Ovary (tissue), 9 donors: ENCODE results near the gene TMEM117. TPM values are rescaled to one million over a fixed set of nuclear protein-coding genes. Genes with fewer than 3 reads are reported as not detected.

Experiments
- DNase-seq, 5 donors: peaks; one replicate each; pipeline ENCODE4 v3.0.0-alpha.2; 2019 to 2020
- H3K27ac ChIP-seq, 2 donors: fragments of 200-600 bp; one replicate each; pipeline versions ENCODE4 v1.5.1 to v1.8.0; 2019 to 2022
- H3K27me3 ChIP-seq: fragments of 200-600 bp; one replicate; pipeline ENCODE4 v1.8.0; 2022
- H3K36me3 ChIP-seq: fragments of 200-600 bp; sonication (generic); one replicate; pipeline ENCODE4 v1.5.1; 2019
- H3K4me1 ChIP-seq: one replicate; pipeline ENCODE4 v1.8.1; 2013; ENCODE audit warnings: mild to moderate bottlenecking, moderate library complexity; ENCODE audit not compliant: insufficient read depth
- H3K4me3 ChIP-seq: fragments of 200-600 bp; sonication (generic); one replicate; pipeline ENCODE4 v1.5.1; 2017
- H3K9me3 ChIP-seq, 2 donors: fragments of 200-600 bp in 1 of 2; sonication (generic) in 1 of 2; one replicate each; pipeline versions ENCODE4 v1.5.1 to v1.8.1; 2013 to 2019; ENCODE audit warnings: mild to moderate bottlenecking in 1 of 2, moderate library complexity in 1 of 2
- CTCF ChIP-seq, 3 donors: fragments of 450-650 bp in 2 of 3; fragments of 200-600 bp in 1 of 3; IDR thresholded peaks; one replicate each; pipeline versions ENCODE4 v1.5.1 to v1.8.0; 2016 to 2022; ENCODE audit warnings: antibody characterized with exemption in 3 of 3, mild to moderate bottlenecking in 1 of 3
- EP300 ChIP-seq: sonication (generic); formaldehyde crosslinking; IDR thresholded peaks from one replicate; pipeline ENCODE4 v1.6.1; 2017; ENCODE audit warnings: antibody characterized with exemption
- POLR2A ChIP-seq: fragments of 450-650 bp; IDR thresholded peaks from one replicate; pipeline ENCODE4 v1.6.1; 2017; ENCODE audit warnings: antibody characterized with exemption, mild to moderate bottlenecking, moderate library complexity
- WGBS, 3 donors: extraction: QIAGEN DNeasy Blood & Tissue Kit in 1 of 3; methylation state at CpG; one replicate each; pipeline versions ENCODE4 v1.1.5 to v1.1.7; 2013 to 2017; 5-methylcytosine and 5-hydroxymethylcytosine counted together
- intact Hi-C, 4 donors: fragments of 100-400 bp; cut with DNase I; formaldehyde crosslinking; loops; one replicate each; pipeline versions ENCODE4 v1.11.0 to v1.15.1; 2022 to 2023
- polyA plus RNA-seq, 2 donors: library from polyadenylated mRNA; stranded (reverse); fragments of 200-250 nt in 1 of 2; fragments of 350-450 nt in 1 of 2; fragmentation: Illumina TruSeq in 1 of 2; extraction: RNeasy Lipid Tissue Mini Kit (QIAGEN cat#74804) in 1 of 2; gene quantifications; one replicate each; pipeline ENCODE4 v1.2.3, GENCODE V29; 2013 to 2014
- total RNA-seq, 7 donors: library from RNA; depleted of rRNA in 2 of 7; stranded (reverse); fragments of >200 nt in 2 of 7; fragmentation: NEBNext Ultra II Directional in 3 of 7; extraction: Animal tissue kit (Norgen Biotek cat#: 25700) in 3 of 7; gene quantifications; one replicate each; pipeline versions ENCODE4 v1.1.0 to v1.2.4, GENCODE V29; 2016 to 2023
- donor health status: DM: no; HTN: no; CAD: no; lungs with moderate emphysema.
- donor health status: DM: no; HTN: no; CAD: no.
- donor health status: Bipolar disorder and iron deficiency.
- donor health status: DM: yes; HTN: yes; CAD: no.
- donor health status: DM: no; HTN: no; CAD: no.
- donor health status: DM: yes; HTN: yes; CAD: no.

Gene TMEM117
- total and polyA plus RNA-seq, 9 donors, result 3.5 to 19.3 (median 6.3) TPM

DNA sequence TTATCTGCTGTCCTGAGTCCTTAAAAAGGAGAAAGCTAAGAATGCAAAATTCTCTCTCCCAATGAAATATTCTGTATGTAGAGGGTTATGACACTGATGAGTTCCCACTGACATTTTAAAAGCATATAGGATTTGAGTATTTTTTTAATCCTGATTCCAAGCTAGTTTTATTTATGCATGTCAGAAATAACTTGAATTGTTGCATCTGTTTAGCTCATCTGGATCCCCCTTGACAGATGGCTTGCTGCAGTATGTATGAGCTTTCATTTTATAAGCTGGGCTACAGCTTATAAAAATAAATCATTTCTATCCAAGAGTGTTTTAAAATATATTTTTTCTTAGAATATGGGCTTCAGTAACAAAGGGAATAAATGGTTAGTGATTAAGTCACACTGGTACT, 545.0 kb downstream of the TMEM117 start:
- TF ChIP-seq CTCF (IDR thresholded peaks at IDR 0.05), result no peak
- TF ChIP-seq EP300, result no peak
- no peak for TF ChIP-seq POLR2A
- H3K4me1 ChIP-seq, result no peaks in the 10 kb centered on the region
- intact Hi-C loops, result no loop called here
- no peaks in the 10 kb centered on the region for H3K27me3 ChIP-seq
- no peak overlapping the region for H3K4me3 ChIP-seq
- no peaks in the 10 kb centered on the region for H3K36me3 ChIP-seq
- DNase-seq, result no peak
- H3K9me3 ChIP-seq, result no peaks in the 10 kb centered on the region
- no peak overlapping the region for H3K27ac ChIP-seq

DNA sequence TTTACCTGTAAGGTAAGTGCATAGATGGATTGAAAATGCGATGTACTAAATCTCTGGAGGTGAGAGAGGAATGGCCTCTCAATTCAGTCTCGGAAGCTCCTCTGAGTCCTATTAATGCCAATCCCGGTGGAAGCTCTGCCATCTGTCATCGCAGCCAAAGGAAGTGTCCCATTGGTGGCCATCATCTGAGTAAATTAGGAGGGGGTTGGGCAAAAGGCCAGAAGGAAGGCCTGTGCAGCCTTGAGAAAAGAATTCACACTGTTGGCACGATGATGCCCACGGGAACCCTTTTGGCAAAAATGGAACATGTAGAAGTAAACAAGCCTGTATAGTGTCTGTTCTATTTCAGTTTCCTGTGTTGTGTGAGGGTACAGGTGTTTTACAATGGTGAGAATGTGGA, 545.5 kb downstream of the TMEM117 start:
- H3K4me3 ChIP-seq, result no peak overlapping the region
- H3K27me3 ChIP-seq, result no peaks in the 10 kb centered on the region
- no peaks in the 10 kb centered on the region for H3K36me3 ChIP-seq
- intact Hi-C loops, result no loop called here
- no peak overlapping the region for H3K27ac ChIP-seq
- TF ChIP-seq CTCF (IDR thresholded peaks at IDR 0.05), result no peak
- TF ChIP-seq POLR2A, result no peak
- TF ChIP-seq EP300, result no peak
- H3K4me1 ChIP-seq, result no peaks in the 10 kb centered on the region
- no peak for DNase-seq
- WGBS, 3 donors, result 90 to 92% (median 91%) methylated on average over 6 of the region's 6 CpGs
- H3K9me3 ChIP-seq, result no peaks in the 10 kb centered on the region

DNA sequence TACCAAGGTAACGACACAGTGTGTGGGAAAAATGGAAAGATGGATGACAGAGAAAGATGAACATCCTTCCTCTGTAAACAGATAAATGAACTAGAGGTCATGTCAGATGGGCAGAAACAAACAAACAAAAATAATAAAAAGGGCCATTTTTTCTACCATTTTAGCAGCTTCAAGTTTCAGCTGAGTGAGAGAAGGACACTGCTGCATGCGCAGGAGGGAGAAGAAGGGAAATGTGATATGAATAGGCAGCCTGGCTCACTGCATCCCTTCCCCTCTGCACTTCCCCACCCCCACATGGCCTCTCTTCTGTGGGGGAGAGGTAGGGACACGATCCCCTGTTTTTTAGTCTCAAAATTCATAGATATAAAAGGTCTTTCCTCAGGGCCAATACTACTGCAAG, 548.3 kb downstream of the TMEM117 start:
- 65 to 70% (median 67%) methylated on average over 3 of the region's 3 CpGs for WGBS, 3 donors
- intact Hi-C loops, result no loop called here
- TF ChIP-seq POLR2A (no peak), CTCF (IDR thresholded peaks at IDR 0.05) (no peak), EP300 (no peak)

DNA sequence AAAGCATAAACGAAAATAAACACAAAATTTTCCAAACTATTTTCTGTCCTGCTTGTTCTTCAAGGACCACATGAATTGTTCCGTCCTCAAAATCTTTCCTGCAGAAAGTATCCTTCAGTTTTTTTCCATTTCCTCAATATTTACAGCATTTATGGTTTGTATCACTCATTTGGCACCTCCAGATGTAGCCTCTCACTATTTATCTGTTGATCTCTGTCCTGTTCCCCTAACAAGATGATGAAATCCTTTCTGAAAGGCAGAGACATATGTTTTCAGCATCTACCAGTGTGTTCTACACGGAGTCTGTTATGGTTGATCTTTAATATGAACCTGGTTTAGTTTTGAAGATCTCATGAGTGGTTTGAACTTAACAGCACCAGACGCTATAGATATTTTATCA, 550.1 kb downstream of the TMEM117 start:
- no peaks in the 10 kb centered on the region for H3K27me3 ChIP-seq
- H3K4me3 ChIP-seq, result no peak overlapping the region
- intact Hi-C loops, result no loop called here
- H3K4me1 ChIP-seq, result no peaks in the 10 kb centered on the region
- H3K27ac ChIP-seq, result no peak overlapping the region
- WGBS, 3 donors, result 75 to 86% (median 78%) methylated on average over 4 of the region's 4 CpGs
- no peaks in the 10 kb centered on the region for H3K9me3 ChIP-seq
- TF ChIP-seq EP300 (no peak), POLR2A (no peak), CTCF (IDR thresholded peaks at IDR 0.05) (no peak)
- no peaks in the 10 kb centered on the region for H3K36me3 ChIP-seq
- DNase-seq, result no peak

More for the DNA sequence above, 548.3 kb downstream of the TMEM117 start:
- Histone ChIP-seq H3K9me3 (no peaks in the 10 kb centered on the region), H3K4me1 (no peaks in the 10 kb centered on the region), H3K27me3 (no peaks in the 10 kb centered on the region), H3K27ac (no peak overlapping the region), H3K4me3 (no peak overlapping the region), H3K36me3 (no peaks in the 10 kb centered on the region)
- no peak for DNase-seq

- Histone ChIP-seq H3K36me3 (no peaks in the 10 kb centered on the region), H3K4me3 (no peak overlapping the region), H3K4me1 (no peaks in the 10 kb centered on the region), H3K27me3 (no peaks in the 10 kb centered on the region), H3K9me3 (no peaks in the 10 kb centered on the region), H3K27ac (no peak overlapping the region)
- intact Hi-C loops, result no loop called here
- TF ChIP-seq EP300, result no peak
- TF ChIP-seq CTCF (IDR thresholded peaks at IDR 0.05), result no peak
- TF ChIP-seq POLR2A, result no peak
- DNase-seq, result no peak
These were observed 551.7 kb downstream of the TMEM117 start for GRCh38 chr12:44387581-44387980.
